SK-N-SH (cell line): ENCODE data around the gene COL5A2. TPM values are rescaled to one million over a fixed set of nuclear protein-coding genes. Genes with fewer than 3 reads are reported as not detected.

Experiments
- CTCF ChIA-PET: fragments of 300-600, 350-600 bp; formaldehyde crosslinking; extraction: SDS; loops from one replicate; lab custom pipeline; 2021; lab: Yijun Ruan, JAX
- POLR2A ChIA-PET: fragments of 350-600 bp; sonication (Branson Sonifier 250); formaldehyde crosslinking; extraction: SDS; loops from one replicate; lab custom pipeline; 2020; ENCODE audit warnings: antibody characterized with exemption, inconsistent platforms; lab: Yijun Ruan, JAX
- DNase-seq: peaks from one replicate; pipeline ENCODE4 v3.0.0; 2012
- H2AFZ ChIP-seq: fragments of 200-600 bp; sonication (generic); 2 replicates; pipeline ENCODE4 v1.8.1; 2016; ENCODE audit warnings: antibody characterized with exemption, mild to moderate bottlenecking, low read depth
- H3F3A ChIP-seq: fragments of 200-600 bp; sonication (generic); replicated peaks from 2 replicates; pipeline ENCODE3; 2016; ENCODE audit warnings: antibody characterized with exemption, mild to moderate bottlenecking; ENCODE audit not compliant: insufficient read depth
- H3K27ac ChIP-seq, 2 experiments: fragments of 200-500 bp in 1 of 2; fragments of 200-600 bp in 1 of 2; sonication (Bioruptor generic) in 1 of 2; sonication (generic), shearing (Covaris generic) in 1 of 2; 2 replicates each; pipeline versions ENCODE4 v1.5.1 to v1.6.1; 2014 to 2016; ENCODE audit warnings: low read depth in 2 of 2, inconsistent platforms in 1 of 2, low read length in 1 of 2, mild to moderate bottlenecking in 1 of 2, mixed read lengths in 1 of 2
- H3K27me3 ChIP-seq: fragments of 200-600 bp; sonication (generic), shearing (Covaris generic); 2 replicates; pipeline ENCODE4 v1.6.1; 2016; ENCODE audit warnings: mixed run types; ENCODE audit not compliant: insufficient read depth
- H3K36me3 ChIP-seq, 2 experiments: fragments of 200-500 bp in 1 of 2; fragments of 200-600 bp in 1 of 2; sonication (Bioruptor generic) in 1 of 2; sonication (generic) in 1 of 2; replicated peaks in 1 of 2; 2 replicates each; pipeline versions ENCODE3 to v1.5.1; 2014 to 2016; ENCODE audit warnings: low read length in 1 of 2, mild to moderate bottlenecking in 1 of 2; ENCODE audit not compliant: insufficient read depth in 2 of 2, control insufficient read depth in 1 of 2
- H3K4me1 ChIP-seq, 2 experiments: fragments of 200-500 bp in 1 of 2; fragments of 200-600 bp in 1 of 2; sonication (Bioruptor generic) in 1 of 2; sonication (generic), shearing (Covaris generic) in 1 of 2; 2 replicates each; pipeline versions ENCODE4 v1.5.1 to v1.6.1; 2014 to 2016; ENCODE audit warnings: low read depth in 1 of 2, low read length in 1 of 2, mixed run types in 1 of 2; ENCODE audit not compliant: insufficient read depth in 2 of 2, control insufficient read depth in 1 of 2
- H3K4me2 ChIP-seq: fragments of 200-600 bp; sonication (generic), shearing (Covaris generic); 2 replicates; pipeline ENCODE4 v1.6.1; 2017; ENCODE audit warnings: mixed run types
- H3K4me3 ChIP-seq, 2 experiments: fragments of 200-500 bp in 1 of 2; fragments of 200-600 bp in 1 of 2; sonication (Bioruptor generic) in 1 of 2; sonication (generic), shearing (Covaris generic) in 1 of 2; 2 replicates each; pipeline versions ENCODE4 v1.5.1 to v1.8.1; 2014 to 2016; ENCODE audit warnings: low read depth in 2 of 2, inconsistent platforms in 1 of 2, low read length in 1 of 2, mild to moderate bottlenecking in 1 of 2, mixed read lengths in 1 of 2, moderate library complexity in 1 of 2
- H3K79me2 ChIP-seq: fragments of 200-600 bp; sonication (generic); 2 replicates; pipeline ENCODE4 v1.8.1; 2017; ENCODE audit warnings: mild to moderate bottlenecking; ENCODE audit not compliant: insufficient read depth
- H3K9ac ChIP-seq: fragments of 200-600 bp; sonication (generic); 2 replicates; pipeline ENCODE4 v1.6.1; 2017; ENCODE audit warnings: mixed run types
- H3K9me2 ChIP-seq: fragments of 200-600 bp; sonication (generic); 2 replicates; pipeline ENCODE4 v1.6.1; 2017; ENCODE audit warnings: mixed run types
- H3K9me3 ChIP-seq: fragments of 200-600 bp; sonication (generic); 2 replicates; pipeline ENCODE4 v1.6.1; 2017; ENCODE audit warnings: mixed run types, mild to moderate bottlenecking, moderate library complexity
- H4K20me1 ChIP-seq: fragments of 200-600 bp; sonication (generic); 2 replicates; pipeline ENCODE4 v1.6.1; 2017; ENCODE audit warnings: mild to moderate bottlenecking, mixed run types; ENCODE audit not compliant: insufficient read depth
- EP300 ChIP-seq, 2 experiments: IDR thresholded peaks; 2 replicates each; pipeline versions ENCODE4 v1.4.0 to v1.6.1; 2012; ENCODE audit warnings: borderline replicate concordance in 1 of 2, low read depth in 1 of 2, low read length in 1 of 2
- FOXM1 ChIP-seq: IDR thresholded peaks from 2 replicates; pipeline ENCODE4 v1.4.0; 2012; ENCODE audit warnings: low read depth, mild to moderate bottlenecking
- GABPA ChIP-seq: IDR thresholded peaks from 2 replicates; pipeline ENCODE4 v1.4.0; 2012; ENCODE audit warnings: low read depth, mild to moderate bottlenecking
- GATA2 ChIP-seq: sonication (generic); formaldehyde crosslinking; IDR thresholded peaks from 2 replicates; pipeline ENCODE4 v1.5.0; 2020; ENCODE audit warnings: mild to moderate bottlenecking, missing genetic modification reagents
- JUND ChIP-seq: IDR thresholded peaks from 2 replicates; pipeline ENCODE4 v1.4.0; 2012
- MEF2A ChIP-seq: IDR thresholded peaks from 2 replicates; pipeline ENCODE4 v1.4.0; 2012; ENCODE audit warnings: low read depth, borderline replicate concordance
- MXI1 ChIP-seq: IDR thresholded peaks from 2 replicates; pipeline ENCODE4 v1.6.1; 2012; ENCODE audit warnings: mild to moderate bottlenecking, low read depth, low read length, improper control_type of control experiment
- POLR2AphosphoS5 ChIP-seq: IDR thresholded peaks from 2 replicates; pipeline ENCODE4 v1.6.1; 2012; ENCODE audit warnings: low read depth, low read length
- RFX5 ChIP-seq: IDR thresholded peaks from 2 replicates; pipeline ENCODE4 v1.6.1; 2012; ENCODE audit warnings: mild to moderate bottlenecking, improper control_type of control experiment, low read length
- TCF12 ChIP-seq: IDR thresholded peaks from 2 replicates; pipeline ENCODE4 v1.4.0; 2012
- YY1 ChIP-seq: IDR thresholded peaks from 2 replicates; pipeline ENCODE4 v1.4.0; 2012; ENCODE audit warnings: low read depth, mild to moderate bottlenecking
- WGBS: methylation state at CpG from one replicate; pipeline ENCODE4 v1.1.6; 2017; ENCODE audit warnings: low lambda C conversion rate; 5-methylcytosine and 5-hydroxymethylcytosine counted together
- polyA plus RNA-seq, 3 experiments: library from polyadenylated mRNA; depleted of rRNA; stranded (reverse); fragments of >200 nt; gene quantifications; 2 replicates each; pipeline ENCODE4 v1.2.3, GENCODE V29; 2012
- TF ChIP-seq, protein P1 (sequence below): IDR thresholded peaks from 2 replicates; pipeline ENCODE4; 2012
- TF ChIP-seq, protein P2 (sequence below): fragments of 200-600 bp; sonication (generic); IDR thresholded peaks from 2 replicates; pipeline ENCODE4 v1.6.1; 2017; ENCODE audit warnings: antibody characterized with exemption, mild to moderate bottlenecking, moderate library complexity
- TF ChIP-seq, protein P3 (sequence below): fragments of 150-350 bp; IDR thresholded peaks from 2 replicates; pipeline ENCODE4 v1.6.1; 2017; ENCODE audit warnings: antibody characterized with exemption, low read length, low read depth, borderline replicate concordance
- TF ChIP-seq, protein P4 (sequence below): IDR thresholded peaks from 2 replicates; pipeline ENCODE4 v1.4.0; 2012; ENCODE audit warnings: low read depth, borderline replicate concordance

Gene COL5A2
- polyA plus RNA-seq, 1 of the 3 experiments (the other 2 are of a cell fraction), result 20.4 TPM

DNA sequence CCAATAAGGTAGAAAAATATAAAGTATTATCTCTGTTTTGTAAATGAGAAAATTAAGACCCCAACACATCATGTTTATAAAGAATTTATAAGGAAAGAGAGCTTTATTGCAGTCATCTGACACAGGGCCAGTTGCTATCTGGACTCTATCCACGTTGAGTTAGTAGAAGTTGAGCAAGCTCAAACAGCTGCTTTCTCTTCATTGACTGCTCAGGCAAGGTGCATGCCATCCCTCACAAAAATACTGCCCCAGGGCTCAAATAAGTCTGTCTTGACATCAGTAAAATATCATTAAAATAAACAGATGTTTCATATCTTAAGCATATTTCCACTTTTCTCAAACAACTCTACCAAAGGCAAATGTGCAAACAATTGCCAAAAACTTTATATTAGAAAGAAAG, 14.8 kb downstream of the COL5A2 start:
- WGBS, result 12% methylated on average over 1 of the region's 1 CpG
- Histone ChIP-seq H3K9me3 (no peaks in the 10 kb centered on the region), H3F3A (peaks cover 30% of the 10 kb centered on the region), H4K20me1 (no peaks in the 10 kb centered on the region), H3K4me1 (peaks cover 4 to 31% of the 10 kb centered on the region in 2 experiments), H3K36me3 (no peaks in the 10 kb centered on the region), H3K9ac (peak overlapping the region; percentile 55; the same call in 1 of the 2 replicates), H3K9me2 (no peaks in the 10 kb centered on the region), H2AFZ (peak overlapping the region; percentile 16; the same call in 1 of the 2 replicates), H3K4me2 (peak overlapping the region; percentile 44; the same call in 1 of the 2 replicates), H3K27me3 (no peaks in the 10 kb centered on the region), H3K27ac (peak overlapping the region; percentile 90), H3K4me3 (no peak overlapping the region), H3K79me2 (peaks cover 4% of the 10 kb centered on the region; the same call in 1 of the 2 replicates)
- TF ChIP-seq, protein P1, sequence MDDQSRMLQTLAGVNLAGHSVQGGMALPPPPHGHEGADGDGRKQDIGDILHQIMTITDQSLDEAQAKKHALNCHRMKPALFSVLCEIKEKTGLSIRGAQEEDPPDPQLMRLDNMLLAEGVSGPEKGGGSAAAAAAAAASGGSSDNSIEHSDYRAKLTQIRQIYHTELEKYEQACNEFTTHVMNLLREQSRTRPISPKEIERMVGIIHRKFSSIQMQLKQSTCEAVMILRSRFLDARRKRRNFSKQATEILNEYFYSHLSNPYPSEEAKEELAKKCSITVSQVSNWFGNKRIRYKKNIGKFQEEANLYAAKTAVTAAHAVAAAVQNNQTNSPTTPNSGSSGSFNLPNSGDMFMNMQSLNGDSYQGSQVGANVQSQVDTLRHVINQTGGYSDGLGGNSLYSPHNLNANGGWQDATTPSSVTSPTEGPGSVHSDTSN, result peak; percentile 14; the same call in 1 of the 2 replicates
- TF ChIP-seq EP300 (IDR thresholded peaks at IDR 0.05; ENCODE audit: borderline replicate concordance in 1 of 2, low read depth in 1 of 2, low read length in 1 of 2) (peak in 1 of 2 experiments; percentile 55; a peak in 1 of 4 replicates), YY1 (no peak), MXI1 (no peak), GATA2 (CRISPR knock-in tag) (peak; percentile 17; the same call in 1 of the 2 replicates), TCF12 (peak; percentile 29; the same call in 1 of the 2 replicates)
- TF ChIP-seq, protein P2, sequence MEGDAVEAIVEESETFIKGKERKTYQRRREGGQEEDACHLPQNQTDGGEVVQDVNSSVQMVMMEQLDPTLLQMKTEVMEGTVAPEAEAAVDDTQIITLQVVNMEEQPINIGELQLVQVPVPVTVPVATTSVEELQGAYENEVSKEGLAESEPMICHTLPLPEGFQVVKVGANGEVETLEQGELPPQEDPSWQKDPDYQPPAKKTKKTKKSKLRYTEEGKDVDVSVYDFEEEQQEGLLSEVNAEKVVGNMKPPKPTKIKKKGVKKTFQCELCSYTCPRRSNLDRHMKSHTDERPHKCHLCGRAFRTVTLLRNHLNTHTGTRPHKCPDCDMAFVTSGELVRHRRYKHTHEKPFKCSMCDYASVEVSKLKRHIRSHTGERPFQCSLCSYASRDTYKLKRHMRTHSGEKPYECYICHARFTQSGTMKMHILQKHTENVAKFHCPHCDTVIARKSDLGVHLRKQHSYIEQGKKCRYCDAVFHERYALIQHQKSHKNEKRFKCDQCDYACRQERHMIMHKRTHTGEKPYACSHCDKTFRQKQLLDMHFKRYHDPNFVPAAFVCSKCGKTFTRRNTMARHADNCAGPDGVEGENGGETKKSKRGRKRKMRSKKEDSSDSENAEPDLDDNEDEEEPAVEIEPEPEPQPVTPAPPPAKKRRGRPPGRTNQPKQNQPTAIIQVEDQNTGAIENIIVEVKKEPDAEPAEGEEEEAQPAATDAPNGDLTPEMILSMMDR, result no peak
- TF ChIP-seq, protein P3, sequence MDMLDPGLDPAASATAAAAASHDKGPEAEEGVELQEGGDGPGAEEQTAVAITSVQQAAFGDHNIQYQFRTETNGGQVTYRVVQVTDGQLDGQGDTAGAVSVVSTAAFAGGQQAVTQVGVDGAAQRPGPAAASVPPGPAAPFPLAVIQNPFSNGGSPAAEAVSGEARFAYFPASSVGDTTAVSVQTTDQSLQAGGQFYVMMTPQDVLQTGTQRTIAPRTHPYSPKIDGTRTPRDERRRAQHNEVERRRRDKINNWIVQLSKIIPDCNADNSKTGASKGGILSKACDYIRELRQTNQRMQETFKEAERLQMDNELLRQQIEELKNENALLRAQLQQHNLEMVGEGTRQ, result no peak
- peak; percentile 16 for DNase-seq
- POLR2A ChIA-PET, result no interaction called here
- CTCF ChIA-PET, result interaction anchor here (1.0 to 1.3 kb wide), 4 partner anchors 12 to 123 kb away, joined by 3 to 5 read pairs (median 3); no protein-coding TSS in a partner anchor

DNA sequence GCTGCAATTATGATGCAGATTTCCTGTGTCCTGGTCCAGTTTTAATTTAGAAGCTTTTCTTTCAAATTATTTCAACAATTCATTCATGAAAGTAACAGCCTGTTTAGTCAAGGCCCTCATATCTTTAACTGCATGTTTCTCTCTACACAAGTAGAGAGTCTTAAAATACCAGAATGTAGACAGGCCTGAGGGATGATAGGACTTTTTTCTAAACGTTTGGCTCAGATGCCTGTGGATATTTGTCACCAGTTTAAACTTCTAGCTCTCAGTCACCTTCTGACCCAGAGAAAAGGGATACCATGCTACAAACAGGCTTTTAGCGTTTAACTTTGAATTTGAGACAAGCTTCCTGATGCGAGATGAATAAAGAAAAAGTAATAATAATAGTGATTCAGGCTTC, 15.7 kb downstream of the COL5A2 start:
- peaks cover 30% of the 10 kb centered on the region for H3F3A ChIP-seq
- H3K4me3 ChIP-seq, result no peak overlapping the region
- no peaks in the 10 kb centered on the region for H4K20me1 ChIP-seq
- peak overlapping the region; percentile 44; the same call in 1 of the 2 replicates for H3K4me2 ChIP-seq
- ChIA-PET POLR2A (no interaction called here), CTCF (interaction anchor here (0.9 to 1.3 kb wide), 4 partner anchors 13 to 124 kb away, joined by 3 to 5 read pairs (median 3); no protein-coding TSS in a partner anchor)
- peaks cover 4 to 35% of the 10 kb centered on the region in 2 experiments for H3K4me1 ChIP-seq
- peak overlapping the region; percentile 62; the same call in 1 of the 2 replicates for H2AFZ ChIP-seq
- H3K36me3 ChIP-seq, result no peaks in the 10 kb centered on the region
- H3K9ac ChIP-seq, result peak overlapping the region; percentile 55
- peak overlapping the region; percentile 90 for H3K27ac ChIP-seq
- DNase-seq, result no peak
- no peaks in the 10 kb centered on the region for H3K9me3 ChIP-seq
- no peaks in the 10 kb centered on the region for H3K27me3 ChIP-seq
- peaks cover 4% of the 10 kb centered on the region; the same call in 1 of the 2 replicates for H3K79me2 ChIP-seq
- WGBS, result 3% methylated on average over 3 of the region's 3 CpGs
- no peaks in the 10 kb centered on the region for H3K9me2 ChIP-seq
- TF ChIP-seq GABPA (no peak), JUND (peak; percentile 11; the same call in 1 of the 2 replicates), RFX5 (no peak), POLR2AphosphoS5 (peak; percentile 37; the same call in 1 of the 2 replicates), MEF2A (no peak; the same call in 1 of the 2 replicates), FOXM1 (peak; percentile 67; the same call in 1 of the 2 replicates), EP300 (IDR thresholded peaks at IDR 0.05; ENCODE audit: borderline replicate concordance in 1 of 2, low read depth in 1 of 2, low read length in 1 of 2) (peak in 1 of 2 experiments; percentile 49; a peak in 1 of 4 replicates), TCF12 (peak; percentile 71), MXI1 (no peak)
- TF ChIP-seq, protein P1, result no peak; the same call in 1 of the 2 replicates
- TF ChIP-seq, protein P2, result no peak
- TF ChIP-seq, protein P4, sequence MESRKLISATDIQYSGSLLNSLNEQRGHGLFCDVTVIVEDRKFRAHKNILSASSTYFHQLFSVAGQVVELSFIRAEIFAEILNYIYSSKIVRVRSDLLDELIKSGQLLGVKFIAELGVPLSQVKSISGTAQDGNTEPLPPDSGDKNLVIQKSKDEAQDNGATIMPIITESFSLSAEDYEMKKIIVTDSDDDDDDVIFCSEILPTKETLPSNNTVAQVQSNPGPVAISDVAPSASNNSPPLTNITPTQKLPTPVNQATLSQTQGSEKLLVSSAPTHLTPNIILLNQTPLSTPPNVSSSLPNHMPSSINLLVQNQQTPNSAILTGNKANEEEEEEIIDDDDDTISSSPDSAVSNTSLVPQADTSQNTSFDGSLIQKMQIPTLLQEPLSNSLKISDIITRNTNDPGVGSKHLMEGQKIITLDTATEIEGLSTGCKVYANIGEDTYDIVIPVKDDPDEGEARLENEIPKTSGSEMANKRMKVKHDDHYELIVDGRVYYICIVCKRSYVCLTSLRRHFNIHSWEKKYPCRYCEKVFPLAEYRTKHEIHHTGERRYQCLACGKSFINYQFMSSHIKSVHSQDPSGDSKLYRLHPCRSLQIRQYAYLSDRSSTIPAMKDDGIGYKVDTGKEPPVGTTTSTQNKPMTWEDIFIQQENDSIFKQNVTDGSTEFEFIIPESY, result no peak
